ENCODE data around the gene MIB1.

MIB1 gene

DNA sequence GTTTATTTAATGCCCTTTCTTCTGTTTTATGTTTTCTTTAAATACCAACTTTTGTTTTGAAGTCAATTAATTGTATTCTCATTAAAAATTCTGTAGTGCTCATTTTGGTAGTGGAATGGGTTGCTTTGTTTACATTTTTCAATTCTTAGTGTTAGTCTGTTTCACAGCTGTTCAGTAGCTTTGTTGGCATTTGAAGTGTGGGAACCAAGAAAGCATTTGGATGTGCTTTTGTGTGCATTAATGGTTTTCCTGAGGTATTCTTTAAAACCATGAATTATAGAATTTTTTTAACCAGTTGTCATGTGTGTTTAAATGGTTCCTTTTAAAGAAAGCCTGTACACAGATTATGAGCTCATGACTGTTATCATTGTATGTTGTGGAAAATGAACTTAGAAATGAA is 19.7 kb downstream of the MIB1 start:
- Histone ChIP-seq H2AFZ (ENCODE audit: low read depth, low read length, severe bottlenecking) (no peak overlapping the region), H3K27me3 (ENCODE audit: low read length) (no peaks in the 10 kb centered on the region), H3K4me3 (ENCODE audit: insufficient read depth, low read length, poor library complexity, severe bottlenecking) (no peak overlapping the region), H3F3A (ENCODE audit: insufficient read depth) (no peaks in the 10 kb centered on the region; the same call in 1 of the 2 replicates), H3K4me2 (ENCODE audit: low read depth, low read length, poor library complexity, severe bottlenecking) (no peak overlapping the region), H3K79me2 (ENCODE audit: insufficient read depth, low read length) (peaks cover 90% of the 10 kb centered on the region), H3K9me3 (ENCODE audit: insufficient read depth, low read length) (no peaks in the 10 kb centered on the region), H3K9ac (ENCODE audit: low read length) (no peak overlapping the region), H4K20me1 (ENCODE audit: low read depth, low read length) (peaks cover 42% of the 10 kb centered on the region), H3K9me2 (replicated peaks; ENCODE audit: insufficient read depth, low read length) (no peaks in the 10 kb centered on the region), H3K36me3 (ENCODE audit: low read length) (peaks cover 3% of the 10 kb centered on the region; the same call in 1 of the 2 replicates), H3K27ac (ENCODE audit: low read depth, low read length) (no peak overlapping the region)
- TF ChIP-seq CTCF (IDR thresholded peaks at IDR 0.05; ENCODE audit: insufficient read depth, low read length, poor library complexity, severe bottlenecking), result no peak
- no peak for TF ChIP-seq EZH2phosphoT487 (conservative IDR thresholded peaks at IDR 0.05; ENCODE audit: low read length)

- Histone ChIP-seq H2AFZ (ENCODE audit: low read depth, low read length, severe bottlenecking) (no peak overlapping the region), H3K9me2 (replicated peaks; ENCODE audit: insufficient read depth, low read length) (no peaks in the 10 kb centered on the region), H3K4me2 (ENCODE audit: low read depth, low read length, poor library complexity, severe bottlenecking) (no peak overlapping the region), H3K9me3 (ENCODE audit: insufficient read depth, low read length) (no peaks in the 10 kb centered on the region), H3K27me3 (ENCODE audit: low read length) (no peaks in the 10 kb centered on the region), H3K36me3 (ENCODE audit: low read length) (peaks cover 16% of the 10 kb centered on the region; the same call in 1 of the 2 replicates), H3K27ac (ENCODE audit: low read depth, low read length) (no peak overlapping the region), H4K20me1 (ENCODE audit: low read depth, low read length) (peaks cover 42% of the 10 kb centered on the region), H3F3A (ENCODE audit: insufficient read depth) (no peaks in the 10 kb centered on the region; the same call in 1 of the 2 replicates), H3K4me3 (ENCODE audit: insufficient read depth, low read length, poor library complexity, severe bottlenecking) (no peak overlapping the region), H3K79me2 (ENCODE audit: insufficient read depth, low read length) (peaks cover 80% of the 10 kb centered on the region), H3K9ac (ENCODE audit: low read length) (no peak overlapping the region)
- no peak for TF ChIP-seq EZH2phosphoT487 (conservative IDR thresholded peaks at IDR 0.05; ENCODE audit: low read length)
Observed at GRCh38 chr18:21761471-21762115, 21.0 kb downstream of the MIB1 start.

- no peak overlapping the region for H3K4me2 ChIP-seq (ENCODE audit: low read depth, low read length, poor library complexity, severe bottlenecking)
- no peaks in the 10 kb centered on the region for H3K9me3 ChIP-seq (ENCODE audit: insufficient read depth, low read length)
- no peak overlapping the region for H3K27ac ChIP-seq (ENCODE audit: low read depth, low read length)
- H3K9ac ChIP-seq (ENCODE audit: low read length), result no peak overlapping the region
- no peaks in the 10 kb centered on the region; the same call in 1 of the 2 replicates for H3F3A ChIP-seq (ENCODE audit: insufficient read depth)
- H3K4me3 ChIP-seq (ENCODE audit: insufficient read depth, low read length, poor library complexity, severe bottlenecking), result no peak overlapping the region
- peaks cover 42% of the 10 kb centered on the region for H4K20me1 ChIP-seq (ENCODE audit: low read depth, low read length)
- no peak overlapping the region for H2AFZ ChIP-seq (ENCODE audit: low read depth, low read length, severe bottlenecking)
- no peak for TF ChIP-seq CTCF (IDR thresholded peaks at IDR 0.05; ENCODE audit: insufficient read depth, low read length, poor library complexity, severe bottlenecking)
- no peak for TF ChIP-seq EZH2phosphoT487 (conservative IDR thresholded peaks at IDR 0.05; ENCODE audit: low read length)
- peaks cover 75% of the 10 kb centered on the region for H3K79me2 ChIP-seq (ENCODE audit: insufficient read depth, low read length)
- peaks cover 19% of the 10 kb centered on the region; the same call in 1 of the 2 replicates for H3K36me3 ChIP-seq (ENCODE audit: low read length)
- H3K27me3 ChIP-seq (ENCODE audit: low read length), result no peaks in the 10 kb centered on the region
- no peaks in the 10 kb centered on the region for H3K9me2 ChIP-seq (replicated peaks; ENCODE audit: insufficient read depth, low read length)
Observed at GRCh38 chr18:21762181-21762772, 21.7 kb downstream of the MIB1 start.

Data from SU-DHL-6 (cell line).